SK-N-SH (cell line): ENCODE measurements around the gene EHD2.
"Not testable (repeated sequence)": the region's sequence is repeated elsewhere in the genome, so short reads cannot be mapped to it uniquely, and the experiment has no call there.

Experiments used
- CTCF ChIP-seq: fragments of 200-600 bp; sonication (generic); IDR thresholded peaks from 2 replicates; pipeline ENCODE4 v1.6.1; 2017; ENCODE audit warnings: antibody characterized with exemption, mild to moderate bottlenecking, moderate library complexity
- MAX ChIP-seq: IDR thresholded peaks from 2 replicates; pipeline ENCODE4 v1.4.0; 2012; ENCODE audit warnings: low read depth
- MXI1 ChIP-seq: IDR thresholded peaks from 2 replicates; pipeline ENCODE4 v1.6.1; 2012; ENCODE audit warnings: mild to moderate bottlenecking, low read depth, low read length, improper control_type of control experiment
- NFIC ChIP-seq: IDR thresholded peaks from 2 replicates; pipeline ENCODE4 v1.4.0; 2012; ENCODE audit warnings: borderline replicate concordance
- PBX3 ChIP-seq: IDR thresholded peaks from 2 replicates; pipeline ENCODE4; 2012
- POLR2AphosphoS5 ChIP-seq: IDR thresholded peaks from 2 replicates; pipeline ENCODE4 v1.6.1; 2012; ENCODE audit warnings: low read depth, low read length
- REST ChIP-seq: IDR thresholded peaks from 2 replicates; pipeline ENCODE4 v1.6.1; 2012; ENCODE audit warnings: mild to moderate bottlenecking, low read depth, low read length, moderate library complexity
- SIN3A ChIP-seq: IDR thresholded peaks from 2 replicates; pipeline ENCODE4 v1.6.1; 2012; ENCODE audit warnings: low read depth, mild to moderate bottlenecking, low read length, moderate library complexity, borderline replicate concordance
- SMC3 ChIP-seq: IDR thresholded peaks from 2 replicates; pipeline ENCODE4 v1.6.1; 2012; ENCODE audit warnings: low read depth, low read length, improper control_type of control experiment
- TAF1 ChIP-seq: IDR thresholded peaks from 2 replicates; pipeline ENCODE4 v1.6.1; 2012; ENCODE audit warnings: low read depth, mild to moderate bottlenecking, low read length, moderate library complexity, borderline replicate concordance
- USF1 ChIP-seq: IDR thresholded peaks from 2 replicates; pipeline ENCODE4 v1.4.0; 2012; ENCODE audit warnings: low read depth, borderline replicate concordance
- YY1 ChIP-seq: IDR thresholded peaks from 2 replicates; pipeline ENCODE4 v1.4.0; 2012; ENCODE audit warnings: low read depth, mild to moderate bottlenecking

GRCh38 chr19:47764705-47765104 lies 51.5 kb downstream of the EHD2 start:
- TF ChIP-seq YY1, CTCF, PBX3, USF1, POLR2AphosphoS5, MXI1, SIN3A, SMC3, MAX, NFIC, REST, TAF1: not testable (repeated sequence)
